Measurements from ENCODE around the gene LHCGR. TPM values are rescaled to one million over a fixed set of nuclear protein-coding genes. Genes with fewer than 3 reads are reported as not detected.

The LHCGR gene
- polyA plus RNA-seq, 1 of the 3 experiments (the other 2 are of a cell fraction), result not detected

DNA sequence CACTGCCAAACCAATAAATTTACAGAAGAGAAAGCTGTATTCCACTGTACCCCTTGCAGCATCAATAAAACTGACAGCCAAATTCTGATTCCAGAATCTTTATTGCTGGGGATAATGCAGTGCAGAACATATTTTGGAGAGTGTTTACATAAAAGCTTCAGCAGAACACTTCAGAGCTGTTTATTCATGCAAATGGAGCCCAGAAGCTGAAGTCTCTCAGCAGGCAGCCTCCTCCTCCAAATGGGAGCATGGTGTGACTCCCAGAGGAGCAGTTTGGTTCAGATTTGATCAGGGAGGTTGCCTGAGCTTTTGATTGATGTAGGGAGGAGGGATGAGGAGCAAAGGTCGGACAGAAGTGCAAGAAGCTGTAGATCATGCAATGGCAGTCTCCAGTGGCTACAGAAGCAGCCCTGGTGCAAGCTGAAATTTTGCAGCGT is 22.4 kb downstream of the LHCGR start:
- no peaks in the 10 kb centered on the region for H3F3A ChIP-seq (replicated peaks; ENCODE audit: insufficient read depth)
- H3K27ac ChIP-seq (ENCODE audit: low read depth in 2 of 2, low read length in 1 of 2), result no peak overlapping the region
- no peaks in the 10 kb centered on the region for H3K36me3 ChIP-seq (replicated peaks in 1 of 2; ENCODE audit: control insufficient read depth in 1 of 2, insufficient read depth in 2 of 2, low read length in 1 of 2)
- no peaks in the 10 kb centered on the region; a peak in 1 of 4 replicates for H3K4me1 ChIP-seq (ENCODE audit: control insufficient read depth in 1 of 2, insufficient read depth in 2 of 2, low read depth in 1 of 2, low read length in 1 of 2)
- H3K79me2 ChIP-seq (ENCODE audit: insufficient read depth), result no peaks in the 10 kb centered on the region
- H3K27me3 ChIP-seq (ENCODE audit: insufficient read depth), result no peaks in the 10 kb centered on the region; the same call in 1 of the 2 replicates
- H3K9me3 ChIP-seq, result no peaks in the 10 kb centered on the region
- ChIA-PET CTCF (interaction anchor here (0.6 to 1.6 kb wide), 3 partner anchors 15 to 133 kb away, joined by 3 to 4 read pairs (median 3); no protein-coding TSS in a partner anchor), POLR2A (no interaction called here)
- H3K4me2 ChIP-seq, result no peak overlapping the region
- H3K9ac ChIP-seq, result no peak overlapping the region
- WGBS (ENCODE audit: low lambda C conversion rate), result 10% methylated on average over 2 of the region's 2 CpGs
- no peak for DNase-seq
- no peaks in the 10 kb centered on the region for H4K20me1 ChIP-seq (ENCODE audit: insufficient read depth)
- no peak overlapping the region for H2AFZ ChIP-seq (ENCODE audit: low read depth)
- no peak overlapping the region for H3K4me3 ChIP-seq (ENCODE audit: low read depth in 2 of 2, low read length in 1 of 2)
- no peaks in the 10 kb centered on the region for H3K9me2 ChIP-seq
- no peak for TF ChIP-seq FOSL2 (IDR thresholded peaks at IDR 0.05; ENCODE audit: borderline replicate concordance, low read depth)
- no peak for TF ChIP-seq TCF12 (IDR thresholded peaks at IDR 0.05)
- TF ChIP-seq MXI1 (IDR thresholded peaks at IDR 0.05; ENCODE audit: low read depth, low read length), result no peak
- no peak for TF ChIP-seq EZH2phosphoT487 (IDR thresholded peaks at IDR 0.05; ENCODE audit: borderline replicate concordance, low read depth)
- TF ChIP-seq NRF1 (IDR thresholded peaks at IDR 0.05; ENCODE audit: low read depth, low read length), result no peak
- TF ChIP-seq IRF3 (IDR thresholded peaks at IDR 0.05; ENCODE audit: low read depth, low read length), result no peak
- TF ChIP-seq SMC3 (IDR thresholded peaks at IDR 0.05; ENCODE audit: low read depth, low read length), result no peak
- no peak for TF ChIP-seq RXRA (IDR thresholded peaks at IDR 0.05; ENCODE audit: borderline replicate concordance, low read depth)
- TF ChIP-seq TEAD4 (IDR thresholded peaks at IDR 0.05; ENCODE audit: borderline replicate concordance, insufficient read depth), result no peak
- TF ChIP-seq, protein P1, sequence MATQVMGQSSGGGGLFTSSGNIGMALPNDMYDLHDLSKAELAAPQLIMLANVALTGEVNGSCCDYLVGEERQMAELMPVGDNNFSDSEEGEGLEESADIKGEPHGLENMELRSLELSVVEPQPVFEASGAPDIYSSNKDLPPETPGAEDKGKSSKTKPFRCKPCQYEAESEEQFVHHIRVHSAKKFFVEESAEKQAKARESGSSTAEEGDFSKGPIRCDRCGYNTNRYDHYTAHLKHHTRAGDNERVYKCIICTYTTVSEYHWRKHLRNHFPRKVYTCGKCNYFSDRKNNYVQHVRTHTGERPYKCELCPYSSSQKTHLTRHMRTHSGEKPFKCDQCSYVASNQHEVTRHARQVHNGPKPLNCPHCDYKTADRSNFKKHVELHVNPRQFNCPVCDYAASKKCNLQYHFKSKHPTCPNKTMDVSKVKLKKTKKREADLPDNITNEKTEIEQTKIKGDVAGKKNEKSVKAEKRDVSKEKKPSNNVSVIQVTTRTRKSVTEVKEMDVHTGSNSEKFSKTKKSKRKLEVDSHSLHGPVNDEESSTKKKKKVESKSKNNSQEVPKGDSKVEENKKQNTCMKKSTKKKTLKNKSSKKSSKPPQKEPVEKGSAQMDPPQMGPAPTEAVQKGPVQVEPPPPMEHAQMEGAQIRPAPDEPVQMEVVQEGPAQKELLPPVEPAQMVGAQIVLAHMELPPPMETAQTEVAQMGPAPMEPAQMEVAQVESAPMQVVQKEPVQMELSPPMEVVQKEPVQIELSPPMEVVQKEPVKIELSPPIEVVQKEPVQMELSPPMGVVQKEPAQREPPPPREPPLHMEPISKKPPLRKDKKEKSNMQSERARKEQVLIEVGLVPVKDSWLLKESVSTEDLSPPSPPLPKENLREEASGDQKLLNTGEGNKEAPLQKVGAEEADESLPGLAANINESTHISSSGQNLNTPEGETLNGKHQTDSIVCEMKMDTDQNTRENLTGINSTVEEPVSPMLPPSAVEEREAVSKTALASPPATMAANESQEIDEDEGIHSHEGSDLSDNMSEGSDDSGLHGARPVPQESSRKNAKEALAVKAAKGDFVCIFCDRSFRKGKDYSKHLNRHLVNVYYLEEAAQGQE (IDR thresholded peaks at IDR 0.05; ENCODE audit: low read depth, low read length), result no peak
- no peak for TF ChIP-seq SIN3A (IDR thresholded peaks at IDR 0.05; ENCODE audit: borderline replicate concordance, low read depth, low read length)
- TF ChIP-seq PBX3 (IDR thresholded peaks at IDR 0.05), result no peak
